ENCODE data around the gene PLCB2. TPM values are rescaled to one million over a fixed set of nuclear protein-coding genes. Genes with fewer than 3 reads are reported as not detected.

The PLCB2 gene
- total and polyA plus RNA-seq, 8 donors, result 3.5 to 12.5 (median 5.5) TPM

GRCh38 chr15:40306908-40307307, 827 bp downstream of the PLCB2 start:
- H3K4me1 ChIP-seq, result peaks cover 3 to 42% (median 21%) of the 10 kb centered on the region in 4 donors
- no peaks in the 10 kb centered on the region for H3K9me3 ChIP-seq
- H3K27ac ChIP-seq, result peak overlapping the region in 4 of 5 donors; percentile 67 to 82 (median 76)
- H3K4me3 ChIP-seq, result peak overlapping the region; percentile 20 to 48 (median 40)
- TF ChIP-seq POLR2AphosphoS5 (IDR thresholded peaks at IDR 0.05) (no peak), CTCF (IDR thresholded peaks at IDR 0.05) (no peak)
- 57 to 79% (median 77%) methylated on average over 5 to 7 of the region's 7 CpGs for WGBS, 5 donors
- no peak for DNase-seq
- intact Hi-C loops (cut with DNase I; ENCODE audit: low total_unique reads), result no loop called here
- peaks cover 0 to 11% (median 0%) of the 10 kb centered on the region in 4 donors for H3K36me3 ChIP-seq
- peaks cover 0 to 18% (median 0%) of the 10 kb centered on the region in 3 donors for H3K27me3 ChIP-seq

- intact Hi-C loops (cut with DNase I; ENCODE audit: low total_unique reads), result no loop called here
- 77 to 92% (median 80%) methylated on average over 5 of the region's 5 CpGs for WGBS, 5 donors
Observed at GRCh38 chr15:40306371-40306770, 1.4 kb downstream of the PLCB2 start.

GRCh38 chr15:40305281-40305680, 2.5 kb downstream of the PLCB2 start:
- intact Hi-C loops (cut with DNase I; ENCODE audit: low total_unique reads), result no loop called here
- no peak overlapping the region for H3K4me3 ChIP-seq
- H3K27ac ChIP-seq, result no peak overlapping the region
- H3K4me1 ChIP-seq, result peaks cover 3 to 53% (median 21%) of the 10 kb centered on the region in 4 donors
- peaks cover 0 to 8% (median 0%) of the 10 kb centered on the region in 3 donors for H3K27me3 ChIP-seq
- WGBS, 5 donors, result 76 to 97% (median 90%) methylated on average over 2 to 4 of the region's 4 CpGs
- TF ChIP-seq POLR2AphosphoS5 (IDR thresholded peaks at IDR 0.05) (no peak), EP300 (IDR thresholded peaks at IDR 0.05) (no peak), CTCF (IDR thresholded peaks at IDR 0.05) (no peak)
- H3K9me3 ChIP-seq, result peaks cover 0 to 5% (median 0%) of the 10 kb centered on the region in 4 donors
- H3K36me3 ChIP-seq, result peaks cover 0 to 19% (median 0%) of the 10 kb centered on the region in 4 donors
- DNase-seq, result no peak

More at GRCh38 chr15:40306371-40306770, 1.4 kb downstream of the PLCB2 start:
- H3K36me3 ChIP-seq, result peaks cover 0 to 16% (median 0%) of the 10 kb centered on the region in 4 donors
- peaks cover 0 to 17% (median 0%) of the 10 kb centered on the region in 3 donors for H3K27me3 ChIP-seq
- H3K9me3 ChIP-seq, result no peaks in the 10 kb centered on the region
- peak overlapping the region in 3 of 5 donors; percentile 69 to 82 (median 82) for H3K27ac ChIP-seq
- peak overlapping the region; percentile 20 to 48 (median 40) for H3K4me3 ChIP-seq
- no peak for TF ChIP-seq EP300 (IDR thresholded peaks at IDR 0.05)
- TF ChIP-seq POLR2A (IDR thresholded peaks at IDR 0.05), result no peak
- no peak for TF ChIP-seq POLR2AphosphoS5 (IDR thresholded peaks at IDR 0.05)
- no peak for TF ChIP-seq CTCF (IDR thresholded peaks at IDR 0.05)
- DNase-seq, result no peak
- peaks cover 3 to 46% (median 21%) of the 10 kb centered on the region in 4 donors for H3K4me1 ChIP-seq

GRCh38 chr15:40303576-40303975, 4.2 kb downstream of the PLCB2 start:
- 78 to 100% (median 94%) methylated on average over 2 of the region's 2 CpGs for WGBS, 5 donors
- no peak overlapping the region for H3K4me3 ChIP-seq
- H3K27ac ChIP-seq, result no peak overlapping the region
- no peak for DNase-seq
- H3K9me3 ChIP-seq, result peaks cover 0 to 5% (median 0%) of the 10 kb centered on the region in 4 donors
- TF ChIP-seq EP300 (IDR thresholded peaks at IDR 0.05) (no peak), POLR2AphosphoS5 (IDR thresholded peaks at IDR 0.05) (no peak), POLR2A (IDR thresholded peaks at IDR 0.05) (no peak), CTCF (IDR thresholded peaks at IDR 0.05) (no peak)
- peaks cover 0 to 5% (median 0%) of the 10 kb centered on the region in 3 donors for H3K27me3 ChIP-seq
- intact Hi-C loops (cut with DNase I; ENCODE audit: low total_unique reads), result no loop called here
- H3K36me3 ChIP-seq, result peaks cover 0 to 20% (median 0%) of the 10 kb centered on the region in 4 donors
- H3K4me1 ChIP-seq, result peaks cover 3 to 38% (median 13%) of the 10 kb centered on the region in 4 donors
